Pancreas (tissue), 10 donors: ENCODE data around the gene CHCHD3. TPM values are rescaled to one million over a fixed set of nuclear protein-coding genes. Genes with fewer than 3 reads are reported as not detected.
A peak's percentile ranks its signal among the peaks of the same experiment; 100 is the strongest.

ENCODE experiments used
- ATAC-seq, 4 donors: fragments of 200-7000 bp; cut with Tn5 transposase; one replicate each; pipeline versions ENCODE4 v1.8.0 to v1.9.1; 2020; ENCODE audit warnings: mild to moderate bottlenecking in 4 of 4, moderate library complexity in 4 of 4
- DNase-seq, 6 donors: peaks; one replicate each; pipeline ENCODE4 v3.0.0-alpha.2; 2020
- FAIRE-seq: peaks from 2 replicates; lab custom pipeline; 2012; peaks lifted over from hg19 to GRCh38; lab: Jason Lieb, UNC
- H3K27ac ChIP-seq, 4 donors: fragments of 200-600 bp; sonication (generic); 1 replicate in 3 of 4; 2 replicates in 1 of 4; pipeline versions ENCODE4 v1.5.0 to v1.8.0; 2020
- H3K27me3 ChIP-seq, 4 donors: fragments of 200-600 bp; one replicate each; pipeline ENCODE4 v1.8.0; 2021
- H3K36me3 ChIP-seq, 3 donors: fragments of 200-600 bp; sonication (generic) in 1 of 3; one replicate each; pipeline versions ENCODE4 v1.5.0 to v1.8.0; 2020 to 2021
- H3K4me1 ChIP-seq, 3 donors: fragments of 200-600 bp; one replicate each; pipeline ENCODE4 v1.8.0; 2021
- H3K4me3 ChIP-seq, 4 donors: fragments of 200-600 bp; sonication (generic) in 2 of 4; one replicate each; pipeline versions ENCODE4 v1.5.0 to v1.8.0; 2020 to 2021
- H3K9me3 ChIP-seq, 4 donors: fragments of 200-600 bp; one replicate each; pipeline ENCODE4 v1.8.0; 2021
- WGBS, 2 donors: extraction: QIAGEN DNeasy Blood & Tissue Kit; methylation state at CpG; one replicate each; pipeline ENCODE4 v1.1.7; 2013; 5-methylcytosine and 5-hydroxymethylcytosine counted together
- intact Hi-C, 3 donors: fragments of 100-400 bp; cut with DNase I; formaldehyde crosslinking; loops; one replicate each; pipeline versions ENCODE4 v1.11.1 to v1.14.2; 2022
- polyA plus RNA-seq, 2 donors: library from polyadenylated mRNA; stranded (reverse); fragments of 200-250 nt; gene quantifications; one replicate each; pipeline ENCODE4 v1.2.3, GENCODE V29; 2013
- total RNA-seq, 6 donors: library from RNA; stranded (reverse); fragmentation: NEBNext Ultra II Directional in 4 of 6; extraction: Animal tissue kit (Norgen Biotek cat#: 25700) in 4 of 6; gene quantifications; one replicate each; pipeline versions ENCODE4 v1.2.1 to v1.2.4, GENCODE V29; 2021 to 2023
- TF ChIP-seq, protein P1 (sequence below), 4 donors: fragments of 200-600 bp; sonication (generic) in 3 of 4; IDR thresholded peaks; one replicate each; pipeline versions ENCODE4 v1.5.0 to v1.8.0; 2021; ENCODE audit warnings: antibody characterized with exemption in 4 of 4
- donor health status: healthy with polysubstance abuse.
- donor health status: DM: no; HTN: no; CAD: no; lungs with moderate emphysema.
- donor health status: DM: no; HTN: no; CAD: no.
- donor health status: control.
- donor health status: control.
- donor health status: Bipolar disorder and iron deficiency.
- donor health status: DM: yes; HTN: yes; CAD: no.
- donor health status: DM: no; HTN: no; CAD: no.
- donor health status: DM: no; HTN: no; CAD: no.
- donor health status: DM: yes; HTN: yes; CAD: no.

Gene CHCHD3
- total and polyA plus RNA-seq, 8 donors = 7.9 to 23.2 (median 19.3) TPM

DNA sequence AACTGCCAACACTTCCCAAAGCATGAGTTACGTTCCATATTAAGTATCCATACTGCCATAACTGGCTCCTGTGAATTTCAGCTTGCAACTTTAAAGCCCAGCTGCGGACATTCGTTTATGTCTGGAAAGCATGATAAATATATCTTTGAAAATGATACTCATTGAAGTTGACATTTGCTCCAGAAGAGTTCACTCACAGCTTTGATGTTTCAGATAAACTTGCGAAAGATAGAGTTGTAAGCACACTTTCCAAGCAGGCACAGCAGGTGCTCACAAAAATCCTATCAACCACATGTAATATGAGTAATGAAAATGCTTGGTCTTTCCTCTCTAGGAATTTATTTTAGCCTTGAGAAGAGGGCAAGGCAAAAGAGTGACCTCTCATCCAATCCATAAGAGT lies 4.5 kb downstream of the CHCHD3 start:
- Histone ChIP-seq H3K27me3 (no peaks in the 10 kb centered on the region), H3K4me1 (peaks cover 0 to 20% (median 18%) of the 10 kb centered on the region in 3 donors), H3K9me3 (no peaks in the 10 kb centered on the region), H3K27ac (no peak overlapping the region), H3K4me3 (no peak overlapping the region), H3K36me3 (no peaks in the 10 kb centered on the region)
- DNase-seq (no peak), FAIRE-seq (no peak), ATAC-seq (no peak)
- TF ChIP-seq, protein P1, sequence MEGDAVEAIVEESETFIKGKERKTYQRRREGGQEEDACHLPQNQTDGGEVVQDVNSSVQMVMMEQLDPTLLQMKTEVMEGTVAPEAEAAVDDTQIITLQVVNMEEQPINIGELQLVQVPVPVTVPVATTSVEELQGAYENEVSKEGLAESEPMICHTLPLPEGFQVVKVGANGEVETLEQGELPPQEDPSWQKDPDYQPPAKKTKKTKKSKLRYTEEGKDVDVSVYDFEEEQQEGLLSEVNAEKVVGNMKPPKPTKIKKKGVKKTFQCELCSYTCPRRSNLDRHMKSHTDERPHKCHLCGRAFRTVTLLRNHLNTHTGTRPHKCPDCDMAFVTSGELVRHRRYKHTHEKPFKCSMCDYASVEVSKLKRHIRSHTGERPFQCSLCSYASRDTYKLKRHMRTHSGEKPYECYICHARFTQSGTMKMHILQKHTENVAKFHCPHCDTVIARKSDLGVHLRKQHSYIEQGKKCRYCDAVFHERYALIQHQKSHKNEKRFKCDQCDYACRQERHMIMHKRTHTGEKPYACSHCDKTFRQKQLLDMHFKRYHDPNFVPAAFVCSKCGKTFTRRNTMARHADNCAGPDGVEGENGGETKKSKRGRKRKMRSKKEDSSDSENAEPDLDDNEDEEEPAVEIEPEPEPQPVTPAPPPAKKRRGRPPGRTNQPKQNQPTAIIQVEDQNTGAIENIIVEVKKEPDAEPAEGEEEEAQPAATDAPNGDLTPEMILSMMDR (IDR thresholded peaks at IDR 0.05) = no peak
- intact Hi-C loops = no loop called here
- 80 to 82% methylated on average over 4 of the region's 4 CpGs for WGBS, 2 donors

DNA sequence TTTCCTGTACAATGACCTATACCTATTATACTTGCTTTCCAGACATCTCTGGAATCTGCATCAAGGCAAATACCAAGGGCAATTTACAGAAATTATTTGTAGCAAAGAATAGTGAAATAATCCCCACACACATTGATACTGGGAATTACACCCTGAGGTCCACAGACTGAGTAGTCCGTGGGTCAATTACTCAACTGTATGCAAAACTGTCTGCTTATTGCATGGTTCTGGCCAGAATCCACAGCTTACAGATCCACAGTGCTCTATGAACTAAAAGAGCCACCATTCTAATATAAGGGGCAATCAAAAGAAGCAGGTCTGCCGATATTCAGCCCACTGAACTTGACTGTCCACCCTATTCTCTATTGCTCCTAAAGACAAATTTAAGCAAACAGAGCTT lies 5.7 kb downstream of the CHCHD3 start:
- Histone ChIP-seq H3K27me3 (no peaks in the 10 kb centered on the region), H3K4me3 (no peak overlapping the region), H3K27ac (no peak overlapping the region), H3K4me1 (peaks cover 0 to 20% (median 18%) of the 10 kb centered on the region in 3 donors), H3K36me3 (no peaks in the 10 kb centered on the region), H3K9me3 (no peaks in the 10 kb centered on the region)
- TF ChIP-seq, protein P1 (IDR thresholded peaks at IDR 0.05) = no peak
- WGBS, 2 donors = 89 to 91% methylated on average over 2 of the region's 2 CpGs
- intact Hi-C loops = no loop called here
- DNase-seq = no peak
- no peak for ATAC-seq
- FAIRE-seq = no peak

DNA sequence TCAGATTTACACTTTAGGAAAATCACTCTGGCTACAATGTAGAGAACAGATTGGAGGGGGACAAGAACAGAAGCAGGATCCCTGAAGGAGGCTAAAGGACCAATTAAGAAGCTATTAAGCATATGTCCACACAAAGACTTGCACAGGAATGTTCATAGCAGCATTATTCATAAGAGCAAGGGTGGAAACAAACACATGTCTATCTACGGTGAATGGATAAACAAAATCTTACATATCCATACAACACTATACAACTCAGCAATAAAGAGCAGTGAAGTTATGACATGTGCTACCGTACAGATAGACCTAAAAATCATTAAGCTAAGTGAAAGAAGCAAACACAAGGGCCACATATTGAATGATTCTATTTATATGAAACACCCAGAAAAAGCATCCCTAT lies 10.4 kb downstream of the CHCHD3 start:
- WGBS, 2 donors = 96 to 97% methylated on average over 2 of the region's 2 CpGs
- Histone ChIP-seq H3K36me3 (peaks cover 0 to 7% (median 0%) of the 10 kb centered on the region in 3 donors), H3K4me1 (peaks cover 0 to 4% (median 0%) of the 10 kb centered on the region in 3 donors), H3K4me3 (no peak overlapping the region), H3K27me3 (no peaks in the 10 kb centered on the region), H3K9me3 (no peaks in the 10 kb centered on the region), H3K27ac (no peak overlapping the region)
- intact Hi-C loops = no loop called here
- ATAC-seq = no peak
- DNase-seq = no peak
- TF ChIP-seq, protein P1 (IDR thresholded peaks at IDR 0.05) = no peak
- FAIRE-seq = no peak

DNA sequence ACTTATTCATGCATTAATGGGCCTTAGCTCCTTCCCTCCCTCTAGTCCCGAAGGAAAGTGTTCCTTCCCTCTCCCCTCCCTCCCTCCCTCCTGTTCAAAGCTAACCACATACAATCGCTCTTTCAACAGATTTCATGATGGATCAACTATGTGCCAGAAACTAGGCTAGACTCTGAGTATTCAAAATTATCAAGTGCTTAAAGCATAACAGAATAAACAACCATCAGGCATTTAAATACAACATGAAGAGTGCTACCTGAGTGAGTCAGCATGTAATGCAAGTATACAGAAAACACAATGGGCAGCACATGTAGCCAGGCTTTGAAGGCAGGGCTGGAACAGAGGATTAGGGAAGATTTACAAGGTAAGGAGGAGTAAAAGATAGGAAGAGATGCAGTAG lies 11.3 kb downstream of the CHCHD3 start:
- intact Hi-C loops = no loop called here
- H3K4me3 ChIP-seq = no peak overlapping the region
- peaks cover 0 to 4% (median 0%) of the 10 kb centered on the region in 3 donors for H3K4me1 ChIP-seq
- no peak overlapping the region for H3K27ac ChIP-seq
- FAIRE-seq = no peak
- no peak for ATAC-seq
- DNase-seq = no peak
- TF ChIP-seq, protein P1 (IDR thresholded peaks at IDR 0.05) = no peak
- peaks cover 0 to 7% (median 0%) of the 10 kb centered on the region in 3 donors for H3K36me3 ChIP-seq
- 36 to 37% methylated on average over 2 of the region's 2 CpGs for whole genome bisulfite sequencing, 2 donors
- H3K27me3 ChIP-seq = no peaks in the 10 kb centered on the region
- H3K9me3 ChIP-seq = no peaks in the 10 kb centered on the region

DNA sequence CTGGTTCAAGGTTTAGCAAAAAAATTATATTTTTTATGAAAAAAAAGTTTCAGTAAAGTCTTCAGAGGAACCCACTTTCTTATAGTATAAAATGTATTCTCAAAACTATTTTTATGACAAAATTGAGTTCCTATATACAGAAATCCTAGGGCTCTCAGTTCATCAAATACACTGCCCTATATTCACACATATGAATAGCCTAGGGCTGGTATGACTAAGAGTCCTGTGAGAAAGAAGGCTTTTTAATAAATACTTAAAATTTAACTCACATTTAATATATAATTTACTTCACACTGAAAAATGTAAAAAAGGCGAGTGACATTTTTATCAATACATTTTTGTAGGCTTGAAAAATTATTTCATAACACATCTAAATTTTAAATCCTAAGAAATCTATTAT lies 16.6 kb downstream of the CHCHD3 start:
- H3K4me1 ChIP-seq = peaks cover 2 to 17% (median 8%) of the 10 kb centered on the region in 3 donors
- H3K4me3 ChIP-seq = no peak overlapping the region
- no peaks in the 10 kb centered on the region for H3K9me3 ChIP-seq
- no peaks in the 10 kb centered on the region for H3K27me3 ChIP-seq
- TF ChIP-seq, protein P1 (IDR thresholded peaks at IDR 0.05) = no peak
- peaks cover 0 to 7% (median 0%) of the 10 kb centered on the region in 3 donors for H3K36me3 ChIP-seq
- DNase-seq (no peak), FAIRE-seq (peak; percentile 78), ATAC-seq (no peak)
- intact Hi-C loops = no loop called here
- 95 to 100% methylated on average over 1 of the region's 1 CpG for WGBS, 2 donors
- no peak overlapping the region for H3K27ac ChIP-seq
